ENCODE data around the gene ALDH2.
"Not testable (repeated sequence)": the region's sequence is repeated elsewhere in the genome, so short reads cannot be mapped to it uniquely, and the experiment has no call there.

ALDH2 gene

DNA sequence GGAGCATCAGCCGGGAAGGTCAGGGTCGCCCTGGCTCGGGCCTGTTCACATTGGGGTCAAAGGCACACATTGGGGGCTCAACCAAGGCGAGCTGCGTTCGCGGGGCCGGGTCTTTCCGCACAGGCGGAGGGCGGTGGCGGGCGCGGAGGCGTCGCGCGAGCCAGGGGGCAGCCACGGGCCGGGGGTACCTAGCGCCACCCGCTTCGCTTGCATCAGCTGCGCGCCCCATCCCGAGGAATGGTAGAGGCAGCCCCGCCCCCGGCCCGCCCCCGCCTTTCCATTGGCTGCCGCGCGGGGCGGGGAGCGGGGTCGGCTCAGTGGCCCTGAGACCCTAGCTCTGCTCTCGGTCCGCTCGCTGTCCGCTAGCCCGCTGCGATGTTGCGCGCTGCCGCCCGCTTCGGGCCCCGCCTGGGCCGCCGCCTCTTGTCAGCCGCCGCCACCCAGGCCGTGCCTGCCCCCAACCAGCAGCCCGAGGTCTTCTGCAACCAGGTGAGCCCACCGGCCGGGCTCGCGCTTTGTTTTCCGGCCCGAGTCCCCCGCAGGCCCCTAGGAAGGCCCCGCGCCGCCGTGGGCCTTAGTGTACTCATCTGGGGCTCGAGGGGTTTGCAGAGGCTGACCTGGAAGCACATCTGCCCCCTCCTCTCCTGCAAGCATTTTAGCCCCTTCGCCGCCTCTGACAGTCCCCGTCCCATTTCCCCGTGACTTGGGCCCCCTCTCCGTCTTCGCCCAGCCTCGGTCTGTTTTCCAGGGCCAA lies at the start of gene ALDH2:
Gene ALDH2 (plus strand): TSS at position 326 of the 754 bp plus-strand sequence. CDS start 50 bp downstream, at position 376.
- DNase-seq (ENCODE audit: low read depth) = peak; percentile 34

DNA sequence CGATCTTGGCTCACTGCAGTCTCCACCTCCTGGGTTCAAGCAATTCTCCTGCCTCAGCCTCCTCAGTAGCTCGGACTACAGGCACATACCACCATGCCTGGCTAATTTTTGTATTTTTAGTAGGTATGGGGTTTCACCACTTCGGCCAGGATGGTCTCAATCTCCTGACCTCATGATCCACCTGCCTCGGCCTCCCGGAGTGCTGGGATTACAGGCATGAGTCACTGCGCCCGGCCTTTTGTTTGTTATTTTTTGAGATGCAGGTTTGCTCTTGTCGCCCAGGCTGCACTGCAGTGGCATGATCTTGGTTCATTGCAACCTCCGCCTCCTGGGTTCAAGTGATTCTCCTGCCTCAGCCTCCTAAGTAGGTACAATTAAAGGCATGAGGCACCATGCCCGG lies 47.4 kb upstream of the ALDH2 start:
- DNase-seq (ENCODE audit: low read depth) = not testable (repeated sequence)

DNA sequence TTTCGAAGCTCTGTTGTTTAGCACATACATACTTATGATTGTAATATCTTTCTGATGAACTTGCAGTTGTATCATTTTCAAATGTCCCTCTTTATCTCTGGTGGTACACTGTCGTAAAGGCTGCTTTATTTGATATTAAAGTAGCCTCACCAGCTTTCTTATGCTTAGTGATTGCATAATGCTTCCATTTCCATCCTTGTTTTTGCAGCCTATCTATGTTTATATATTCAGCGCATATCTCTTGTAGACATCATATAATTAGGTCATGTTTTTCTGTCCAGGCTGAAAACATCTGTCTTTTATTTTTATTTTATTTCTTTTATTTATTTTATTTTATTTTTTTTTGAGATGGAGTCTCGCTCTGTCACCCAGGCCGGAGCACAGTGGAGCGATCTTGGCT lies 46.3 kb upstream of the ALDH2 start:
- no peak for DNase-seq (ENCODE audit: low read depth)

DNA sequence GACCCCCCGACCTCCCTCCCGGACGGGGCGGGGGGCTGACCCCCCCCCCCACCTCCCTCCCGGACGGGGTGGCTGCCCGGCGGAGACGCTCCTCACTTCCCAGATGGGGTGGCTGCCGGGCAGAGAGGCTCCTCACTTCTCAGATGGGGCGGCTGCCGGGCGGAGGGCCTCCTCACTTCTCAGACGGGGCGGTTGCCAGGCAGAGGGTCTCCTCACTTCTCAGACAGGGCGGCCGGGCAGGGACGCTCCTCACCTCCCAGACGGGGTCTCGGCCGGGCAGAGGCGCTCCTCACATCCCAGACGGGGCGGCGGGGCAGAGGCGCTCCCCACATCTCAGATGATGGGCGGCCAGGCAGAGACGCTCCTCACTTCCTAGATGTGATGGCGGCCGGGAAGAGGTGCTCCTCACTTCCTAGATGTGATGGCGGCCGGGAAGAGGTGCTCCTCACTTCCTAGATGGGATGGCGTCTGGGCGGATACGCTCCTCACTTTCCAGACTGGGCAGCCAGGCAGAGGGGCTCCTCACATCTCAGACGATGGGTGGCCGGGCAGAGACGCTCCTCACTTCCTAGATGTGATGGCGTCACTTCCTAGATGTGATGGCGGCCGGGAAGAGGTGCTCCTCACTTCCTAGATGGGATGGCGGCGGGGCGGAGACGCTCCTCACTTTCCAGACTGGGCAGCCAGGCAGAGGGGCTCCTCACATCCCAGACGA lies 42.9 kb upstream of the ALDH2 start:
- DNase-seq (ENCODE audit: low read depth) = not testable (repeated sequence)

DNA sequence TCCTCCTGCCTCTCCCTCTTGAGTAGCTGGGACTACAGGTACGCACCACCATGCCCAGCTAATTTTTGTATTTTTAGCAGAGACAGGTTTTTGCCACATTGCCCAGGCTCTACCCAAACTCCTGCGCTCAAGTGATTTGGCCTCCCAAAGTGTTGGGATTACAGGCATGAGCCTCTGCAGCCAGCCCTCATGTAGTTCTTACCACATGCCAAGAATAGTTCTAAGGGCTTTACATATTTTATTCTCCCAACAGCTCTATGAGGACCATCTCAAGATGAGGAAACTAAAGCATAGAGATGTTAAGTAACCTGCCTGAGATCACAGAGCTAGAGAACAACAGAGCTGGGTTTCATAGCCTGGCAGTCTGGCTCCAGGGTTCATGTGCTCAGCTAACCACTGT lies 37.9 kb upstream of the ALDH2 start:
- DNase-seq (ENCODE audit: low read depth) = no peak

DNA sequence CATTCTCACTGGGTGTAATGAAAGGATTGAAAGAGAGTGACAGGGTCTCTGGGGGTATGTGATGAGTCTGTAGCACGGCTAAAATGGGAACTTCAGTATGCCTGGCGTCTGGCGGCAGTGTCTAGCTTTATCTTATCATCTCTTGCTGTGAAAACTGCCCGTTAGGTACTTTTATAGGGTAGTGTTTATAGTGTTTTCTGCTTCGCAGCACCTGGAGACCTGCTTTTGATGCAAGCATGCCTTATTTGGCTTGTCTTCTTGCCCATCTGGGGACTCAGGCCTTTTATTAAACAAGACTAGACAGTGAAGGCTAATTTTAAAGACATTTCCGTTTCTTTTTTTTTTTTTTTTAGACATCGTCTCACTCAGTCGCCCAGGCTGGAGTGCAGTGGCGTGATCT lies 36.3 kb upstream of the ALDH2 start:
- DNase-seq (ENCODE audit: low read depth) = no peak

DNA sequence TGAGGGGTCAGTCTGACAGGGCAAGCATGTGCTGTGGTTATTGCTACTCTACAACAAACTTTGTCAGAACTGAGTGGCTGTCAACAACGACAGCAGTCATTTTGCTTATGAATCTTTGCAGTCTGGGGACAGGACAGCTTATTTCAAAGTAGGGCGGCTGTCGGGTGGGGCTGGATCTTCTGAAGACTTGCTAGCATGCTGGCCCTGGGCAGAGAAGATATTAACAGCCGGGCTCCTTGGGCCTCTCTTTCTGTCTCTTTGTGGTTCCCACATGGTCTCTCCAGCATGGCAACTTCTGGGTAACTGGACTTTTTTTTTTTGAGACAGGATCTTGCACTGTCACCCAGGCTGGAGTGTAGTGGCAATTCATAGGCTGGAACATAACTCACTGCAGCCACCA lies 33.9 kb upstream of the ALDH2 start:
- DNase-seq (ENCODE audit: low read depth) = no peak

DNA sequence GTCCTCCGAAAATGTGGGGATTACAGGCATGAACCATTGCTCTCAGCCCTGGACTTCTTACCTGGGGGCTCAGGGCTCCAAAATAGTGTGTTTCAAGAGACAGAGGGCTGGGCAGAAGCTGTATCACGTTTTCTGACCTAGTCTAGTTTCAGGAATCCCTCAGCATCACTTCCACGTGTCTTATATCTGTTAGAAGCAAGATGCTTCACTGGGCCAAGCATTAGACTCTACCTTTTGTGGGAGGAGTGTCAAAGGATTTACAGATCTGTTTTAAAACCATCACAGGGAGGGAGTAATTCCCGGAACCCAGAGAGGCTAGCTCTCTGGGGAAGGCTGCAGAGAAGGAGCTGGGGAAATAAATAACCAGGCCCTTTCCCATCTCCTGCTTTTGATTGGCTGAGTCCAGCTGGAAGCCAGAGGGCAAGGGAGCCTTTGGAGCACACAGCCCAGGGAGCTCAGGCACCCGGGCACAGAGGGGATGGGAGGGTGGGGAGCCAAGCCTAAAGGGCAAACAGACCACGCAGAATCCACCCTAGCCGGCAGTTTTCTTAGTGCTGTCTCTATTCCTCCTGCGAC lies 33.3 kb upstream of the ALDH2 start:
- DNase-seq (ENCODE audit: low read depth) = no peak

DNA sequence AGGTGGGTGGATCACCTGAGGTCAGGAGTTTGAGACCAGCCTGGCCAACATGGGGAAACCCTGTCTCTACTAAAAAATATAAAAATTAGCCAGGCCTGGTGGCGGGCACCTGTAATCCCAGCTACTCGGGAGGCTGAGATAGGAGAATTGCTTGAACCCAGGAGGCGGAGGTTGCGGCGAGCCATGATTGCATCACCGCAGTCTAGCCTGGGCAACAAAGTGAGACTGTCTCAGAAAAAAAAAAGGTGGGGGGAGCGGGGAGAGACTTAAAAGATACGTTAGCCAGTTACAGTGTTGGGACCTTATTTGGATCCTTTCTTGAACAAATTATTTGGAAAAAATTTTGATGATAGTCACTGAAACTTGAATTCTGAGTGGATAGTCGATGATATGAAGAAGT lies 27.2 kb upstream of the ALDH2 start:
- DNase-seq (ENCODE audit: low read depth) = not testable (repeated sequence)

DNA sequence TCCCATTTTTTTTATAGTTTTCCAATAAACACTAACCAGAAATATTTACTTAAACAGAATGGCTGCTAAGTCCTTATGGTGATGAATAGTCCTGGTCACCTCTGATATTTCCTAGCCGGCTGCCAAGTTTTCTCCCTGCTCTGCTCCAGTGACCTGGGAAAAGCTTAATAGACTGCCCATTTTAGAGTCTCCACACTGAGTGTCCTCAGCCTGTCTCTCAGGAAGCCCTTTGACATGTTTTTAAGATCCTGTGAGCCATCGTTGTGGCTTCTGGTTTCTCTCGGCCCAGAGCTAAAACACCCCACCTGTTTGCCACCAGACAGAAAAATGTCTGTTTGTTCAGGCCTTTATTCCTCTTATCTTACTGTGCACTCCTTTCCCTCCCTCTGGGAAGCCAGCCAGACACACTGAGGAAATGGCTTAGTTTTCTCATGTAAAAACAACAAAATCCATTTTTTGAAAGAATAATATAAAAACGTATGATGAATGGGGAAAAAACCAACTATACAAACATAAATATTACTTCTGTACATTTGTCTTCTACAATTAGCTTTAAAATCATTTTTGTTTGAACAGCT lies 25.4 kb upstream of the ALDH2 start:
- DNase-seq (ENCODE audit: low read depth) = no peak

DNA sequence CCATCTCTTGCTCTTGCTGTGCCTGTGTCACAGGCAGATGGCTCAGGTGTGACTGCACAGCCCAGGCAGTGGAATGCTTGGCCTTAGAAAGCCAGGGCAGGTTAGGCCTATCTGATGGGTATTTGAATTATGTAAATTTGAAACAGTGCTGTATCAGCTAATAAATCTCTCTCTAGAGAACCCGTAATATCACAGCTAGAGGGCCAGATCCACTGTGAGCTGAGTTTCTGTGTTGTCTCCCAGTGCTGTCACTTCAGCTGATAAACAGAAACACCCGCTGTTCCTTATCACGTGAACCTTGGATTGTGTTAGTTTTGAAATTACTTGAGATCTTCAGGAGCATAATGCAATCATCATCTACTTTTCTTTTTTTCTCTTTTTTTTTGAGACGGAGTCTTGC lies 21.5 kb upstream of the ALDH2 start:
- no peak for DNase-seq (ENCODE audit: low read depth)

DNA sequence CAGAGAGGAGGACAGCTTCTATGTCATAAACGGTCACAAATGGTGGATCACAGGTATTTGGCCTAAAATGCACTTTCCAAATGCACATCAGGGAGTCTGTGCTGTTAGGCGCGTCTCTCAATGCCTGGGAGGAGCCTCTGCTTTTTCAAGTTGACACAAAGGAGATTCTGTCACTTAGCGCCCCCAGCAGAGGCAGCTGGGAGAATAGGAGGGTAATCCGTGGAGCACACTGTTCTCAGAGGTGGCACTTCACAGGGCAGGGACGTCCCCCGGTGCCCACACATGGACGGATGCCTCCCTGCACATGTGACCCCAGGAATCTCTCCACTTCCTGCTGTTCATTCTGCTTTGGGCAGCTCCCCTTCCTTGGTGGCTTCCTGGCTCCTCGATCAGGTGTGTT lies 19.4 kb upstream of the ALDH2 start:
- DNase-seq (ENCODE audit: low read depth) = no peak

DNA sequence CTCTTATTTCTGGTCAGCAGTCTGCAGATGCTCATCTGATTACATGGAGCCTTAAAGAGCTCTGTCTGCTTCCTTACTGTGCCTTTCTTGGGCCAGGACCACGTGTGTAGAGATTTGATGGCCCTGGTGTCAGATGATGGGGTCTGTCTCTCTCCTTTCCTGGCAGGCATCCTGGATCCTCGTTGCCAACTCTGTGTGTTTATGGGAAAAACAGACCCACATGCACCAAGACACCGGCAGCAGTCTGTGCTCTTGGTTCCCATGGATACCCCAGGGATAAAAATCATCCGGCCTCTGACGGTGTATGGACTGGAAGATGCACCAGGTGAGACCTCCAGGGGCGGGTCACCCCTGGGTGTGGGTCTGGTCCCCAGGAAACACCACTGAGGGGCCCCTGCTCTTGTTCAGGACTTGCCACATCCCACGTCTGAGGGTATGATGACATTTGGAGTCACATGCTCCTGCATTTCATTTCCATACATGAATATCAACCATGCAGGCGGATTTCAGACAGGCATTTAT lies 18.5 kb upstream of the ALDH2 start:
- no peak for DNase-seq (ENCODE audit: low read depth)

DNA sequence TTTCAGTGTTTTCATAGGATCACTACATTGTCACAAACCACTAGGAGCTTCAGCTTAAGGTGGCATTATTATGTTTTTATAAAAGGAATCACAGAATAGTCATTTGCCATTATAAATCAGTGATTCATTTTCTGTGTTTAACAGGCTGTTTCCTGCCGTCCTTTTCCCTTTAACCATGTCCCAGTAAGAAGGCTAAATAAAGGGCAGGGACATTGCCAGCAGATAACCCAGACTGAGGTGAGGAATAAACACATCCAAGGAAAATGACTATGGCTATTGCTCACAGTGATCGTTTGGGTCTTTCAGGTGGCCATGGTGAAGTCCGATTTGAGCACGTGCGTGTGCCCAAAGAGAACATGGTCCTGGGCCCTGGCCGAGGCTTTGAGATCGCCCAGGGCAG lies 17.9 kb upstream of the ALDH2 start:
- no peak for DNase-seq (ENCODE audit: low read depth)

DNA sequence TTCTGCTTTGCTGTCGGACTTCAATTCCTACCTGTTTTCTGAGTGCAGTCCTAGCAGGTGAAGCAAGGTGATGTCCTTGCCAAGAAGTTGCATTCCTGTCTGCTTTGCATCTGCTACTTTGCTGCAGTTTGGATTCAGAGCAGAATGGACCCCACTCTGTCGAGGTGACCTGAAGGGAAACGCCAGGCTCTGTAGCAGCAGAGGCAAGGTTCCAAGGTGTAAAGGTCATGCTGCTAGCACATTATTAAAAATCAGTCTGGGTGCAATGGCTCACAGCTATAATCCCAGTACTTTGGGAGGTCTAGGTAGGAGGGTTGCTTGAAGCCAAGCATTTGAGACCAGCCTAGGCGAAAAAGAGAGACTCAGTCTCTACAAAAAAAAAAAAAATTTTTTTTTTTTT lies 17.3 kb upstream of the ALDH2 start:
- DNase-seq (ENCODE audit: low read depth) = no peak

DNA sequence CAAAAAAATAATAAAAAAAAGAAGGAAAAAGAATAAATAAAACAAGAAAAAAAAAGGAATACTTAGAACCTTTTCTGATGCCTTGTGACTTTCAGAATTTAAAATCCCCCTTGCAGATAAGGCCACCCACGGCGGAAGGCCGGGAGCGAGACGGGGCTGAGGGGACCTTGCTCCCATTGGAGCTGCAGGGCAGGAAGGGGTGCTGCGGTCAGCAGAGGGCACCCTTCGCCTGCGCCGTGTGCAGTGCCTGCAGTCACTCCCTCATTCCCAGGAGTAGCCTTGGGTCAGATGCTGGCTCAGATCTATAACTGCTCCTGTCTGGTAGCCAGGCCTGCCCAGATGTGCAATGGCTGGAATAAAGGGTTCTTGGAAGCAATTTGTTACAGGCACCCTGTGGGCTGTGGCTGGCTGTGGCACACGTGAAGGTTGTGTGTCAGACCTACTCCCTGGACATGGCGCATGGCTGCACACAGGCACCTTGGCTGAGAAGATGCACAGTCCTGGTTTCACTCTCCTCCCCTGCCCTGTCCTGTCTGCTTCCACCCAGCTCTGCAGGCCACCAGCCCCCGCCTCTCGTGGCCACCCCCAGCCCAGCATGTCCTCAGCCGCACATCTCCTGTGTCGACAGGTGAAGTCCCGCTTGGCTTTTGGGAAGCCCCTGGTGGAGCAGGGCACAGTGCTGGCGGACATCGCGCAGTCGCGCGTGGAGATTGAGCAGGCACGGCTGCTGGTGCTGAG lies 13.4 kb upstream of the ALDH2 start:
- peak; percentile 60 for DNase-seq (ENCODE audit: low read depth)

DNA sequence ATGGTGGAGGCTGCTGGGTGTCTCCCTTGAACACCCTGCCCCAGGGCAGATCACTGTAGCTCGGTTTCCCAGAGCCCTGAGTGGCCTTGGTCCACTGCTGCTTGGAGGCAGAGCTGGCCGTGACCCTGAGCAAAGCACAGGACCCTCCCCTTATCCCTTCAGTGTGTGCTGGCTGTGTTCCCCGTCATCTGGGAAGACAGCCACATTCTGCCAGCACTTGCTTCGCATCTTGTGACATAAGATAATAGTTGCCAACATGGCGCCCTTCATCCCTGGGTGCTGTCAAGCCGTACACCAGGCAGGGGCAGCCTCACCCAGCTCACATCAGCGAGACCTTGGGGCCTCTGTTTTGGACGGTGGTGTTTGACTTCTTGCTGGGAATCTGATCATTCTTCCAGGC lies 12.1 kb upstream of the ALDH2 start:
- no peak for DNase-seq (ENCODE audit: low read depth)

DNA sequence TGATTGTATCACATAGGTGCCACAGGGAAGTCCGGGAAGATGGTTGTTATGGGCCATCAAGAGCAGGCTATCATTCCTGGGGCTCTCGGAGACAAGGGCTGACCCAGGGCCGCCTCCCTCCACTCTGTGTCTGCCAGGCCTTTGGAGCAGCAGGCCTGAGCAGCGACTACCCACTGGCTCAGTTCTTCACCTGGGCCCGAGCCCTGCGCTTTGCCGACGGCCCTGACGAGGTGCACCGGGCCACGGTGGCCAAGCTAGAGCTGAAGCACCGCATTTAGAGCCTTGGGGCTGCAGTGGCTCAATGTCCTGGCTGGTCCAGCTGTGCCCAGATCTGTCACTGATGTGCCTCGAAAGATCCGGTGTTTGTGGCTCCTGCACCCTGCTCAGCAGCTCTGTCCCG lies 10.5 kb upstream of the ALDH2 start:
- no peak for DNase-seq (ENCODE audit: low read depth)

DNA sequence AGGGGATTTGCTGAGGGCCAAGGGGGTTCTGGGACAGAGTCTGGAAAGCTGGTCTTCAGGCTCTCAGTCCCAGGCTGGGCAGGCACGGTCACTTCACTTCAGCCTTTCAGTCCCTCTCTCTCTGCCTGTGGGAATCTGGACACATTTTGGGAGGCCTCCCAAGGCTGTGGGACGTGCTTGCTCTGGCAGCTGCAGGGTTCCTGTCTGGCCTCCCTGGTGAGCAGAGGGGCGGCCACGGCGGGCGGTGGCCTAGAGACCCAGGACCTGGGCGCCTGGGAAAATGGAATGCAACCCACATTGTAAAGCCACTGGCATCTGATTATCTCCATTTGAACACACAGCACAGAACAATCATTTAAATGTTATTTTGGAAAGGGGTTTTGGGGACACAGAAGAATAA lies 10.1 kb upstream of the ALDH2 start:
- DNase-seq (ENCODE audit: low read depth) = no peak

DNA sequence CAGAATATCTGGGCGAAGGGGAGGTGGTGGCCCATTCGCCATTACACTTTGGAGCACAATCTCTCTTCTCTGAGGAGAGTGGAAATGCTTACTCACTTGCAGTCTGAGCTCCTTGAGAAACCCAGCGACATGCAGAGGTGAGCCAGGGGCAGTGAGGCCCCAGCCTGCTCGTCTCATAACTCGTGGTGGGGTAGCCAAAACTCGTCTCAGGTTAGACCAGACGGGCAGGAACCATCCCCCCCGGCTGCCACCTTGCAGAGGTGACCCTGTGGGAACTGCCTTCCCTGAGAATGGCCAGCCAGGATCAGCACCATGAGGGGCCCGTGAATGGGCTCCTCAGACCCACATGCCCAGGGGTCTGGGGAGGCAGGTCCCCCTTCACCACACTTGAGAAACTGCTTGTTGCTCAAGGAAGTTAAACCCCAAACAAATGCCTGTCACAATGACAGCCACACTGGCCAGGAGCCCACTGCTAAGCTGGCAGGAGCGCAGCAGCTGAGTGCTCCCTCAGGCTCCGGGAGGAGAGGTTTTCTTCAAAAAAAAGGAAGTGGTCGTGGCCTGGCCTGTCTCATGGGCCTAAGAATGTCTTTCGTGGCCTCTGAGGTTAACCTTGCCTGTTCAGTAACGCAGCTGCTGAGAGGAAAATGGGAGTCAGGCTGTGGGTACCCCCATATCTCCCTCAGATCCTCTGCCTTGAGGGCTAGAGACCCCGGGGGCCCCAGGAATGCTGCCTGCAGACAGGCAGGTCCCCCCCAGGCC lies 9.2 kb upstream of the ALDH2 start:
- no peak for DNase-seq (ENCODE audit: low read depth)

DNA sequence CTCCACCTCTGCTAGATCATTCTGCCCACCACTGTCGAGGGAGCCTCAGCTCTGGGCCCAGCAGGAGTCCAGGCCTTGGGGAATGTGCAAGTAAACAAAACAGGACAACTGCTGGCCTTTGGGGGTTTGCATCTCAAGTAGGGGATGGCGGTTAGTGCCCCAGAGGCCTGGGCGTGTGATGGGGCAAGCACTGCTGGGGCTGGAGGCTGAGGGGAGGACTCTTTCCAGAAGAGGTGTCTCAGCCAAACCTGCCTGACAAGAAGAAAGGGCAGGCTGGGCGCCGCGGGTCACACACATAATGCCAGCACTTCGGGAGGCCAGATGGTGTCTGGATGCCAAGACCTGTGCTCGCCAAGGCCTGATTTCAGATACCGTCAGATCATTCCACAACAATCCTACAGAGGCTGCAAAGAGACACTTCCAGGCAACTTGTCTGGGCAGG lies 8.6 kb upstream of the ALDH2 start:
- DNase-seq (ENCODE audit: low read depth) = no peak
